Occipital lobe (tissue), 2 donors: ENCODE results near the gene NUTM1. TPM values are rescaled to one million over a fixed set of nuclear protein-coding genes. Genes with fewer than 3 reads are reported as not detected.
"Not testable (repeated sequence)": the region's sequence is repeated elsewhere in the genome, so short reads cannot be mapped to it uniquely, and the experiment has no call there.

Source experiments
- DNase-seq: peaks from one replicate; lab custom pipeline; 2025; lab: John Stamatoyannopoulos, UW
- total RNA-seq: library from RNA; depleted of rRNA; stranded (reverse); fragments of >200 nt; gene quantifications from one replicate; pipeline ENCODE4 v1.2.3, GENCODE V29; 2014

The NUTM1 gene
- total RNA-seq, 1 donor from 2014 or later, result not detected

- DNase-seq, result no peak
Measured at GRCh38 chr15:34365091-34365825, 22.1 kb downstream of the NUTM1 start.

GRCh38 chr15:34365836-34366235 lies 22.7 kb downstream of the NUTM1 start:
- no peak for DNase-seq

GRCh38 chr15:34366271-34367065 lies 23.4 kb downstream of the NUTM1 start:
- DNase-seq, result peak; percentile 25

- peak; percentile 82 for DNase-seq
Measured at GRCh38 chr15:34367101-34368081, 24.3 kb downstream of the NUTM1 start, which contains the start of gene LPCAT4. LPCAT4 (minus strand) TSS chr15:34367196; CDS start chr15:34367100, 96 bp downstream.

GRCh38 chr15:34370129-34370528 lies 27.0 kb downstream of the NUTM1 start:
- no peak for DNase-seq

- DNase-seq, result no peak
Measured at GRCh38 chr15:34370643-34371042, 27.5 kb downstream of the NUTM1 start.

- DNase-seq, result no peak
Measured at GRCh38 chr15:34373951-34374350, 30.8 kb downstream of the NUTM1 start.

GRCh38 chr15:34374816-34375215 lies 31.7 kb downstream of the NUTM1 start:
- DNase-seq, result no peak

- DNase-seq, result not testable (repeated sequence)
Measured at GRCh38 chr15:34375541-34375940, 32.4 kb downstream of the NUTM1 start.

GRCh38 chr15:34376856-34377255 lies 33.7 kb downstream of the NUTM1 start:
- no peak for DNase-seq

GRCh38 chr15:34380491-34380890 lies 37.4 kb downstream of the NUTM1 start:
- DNase-seq, result not testable (repeated sequence)

GRCh38 chr15:34381829-34382521 lies 38.9 kb downstream of the NUTM1 start:
- not testable (repeated sequence) for DNase-seq

- DNase-seq, result not testable (repeated sequence)
Measured at GRCh38 chr15:34389594-34390086, 46.5 kb downstream of the NUTM1 start.

- not testable (repeated sequence) for DNase-seq
Measured at GRCh38 chr15:34392981-34393380, 49.9 kb downstream of the NUTM1 start.

GRCh38 chr15:34397637-34398259 lies 54.6 kb downstream of the NUTM1 start:
- DNase-seq, result not testable (repeated sequence)

GRCh38 chr15:34403160-34403598 lies 60.1 kb downstream of the NUTM1 start:
- DNase-seq, result not testable (repeated sequence)

- not testable (repeated sequence) for DNase-seq
Measured at GRCh38 chr15:34403899-34404298, 60.8 kb downstream of the NUTM1 start.
